ENCODE measurements around the gene DCHS1.

The DCHS1 gene

DNA sequence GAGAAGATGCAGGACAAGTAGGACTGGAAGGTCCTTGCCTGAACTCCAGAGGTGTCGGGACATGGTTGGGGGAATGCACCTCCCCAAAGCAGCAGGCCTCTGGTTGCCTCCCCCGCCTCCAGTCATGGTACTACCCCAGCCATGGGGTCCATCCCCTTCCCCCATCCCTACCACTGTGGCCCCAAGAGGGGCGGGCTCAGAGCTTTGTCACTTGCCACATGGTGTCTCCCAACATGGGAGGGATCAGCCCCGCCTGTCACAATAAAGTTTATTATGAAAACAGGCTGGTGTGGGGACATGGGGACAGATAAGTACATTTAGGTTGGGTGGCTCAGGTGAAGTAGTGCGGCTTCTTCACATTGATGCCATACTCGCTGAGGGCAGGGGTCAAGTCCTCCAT is 45.0 kb downstream of the DCHS1 start:
- no peak for DNase-seq (ENCODE audit: low read depth)

DNA sequence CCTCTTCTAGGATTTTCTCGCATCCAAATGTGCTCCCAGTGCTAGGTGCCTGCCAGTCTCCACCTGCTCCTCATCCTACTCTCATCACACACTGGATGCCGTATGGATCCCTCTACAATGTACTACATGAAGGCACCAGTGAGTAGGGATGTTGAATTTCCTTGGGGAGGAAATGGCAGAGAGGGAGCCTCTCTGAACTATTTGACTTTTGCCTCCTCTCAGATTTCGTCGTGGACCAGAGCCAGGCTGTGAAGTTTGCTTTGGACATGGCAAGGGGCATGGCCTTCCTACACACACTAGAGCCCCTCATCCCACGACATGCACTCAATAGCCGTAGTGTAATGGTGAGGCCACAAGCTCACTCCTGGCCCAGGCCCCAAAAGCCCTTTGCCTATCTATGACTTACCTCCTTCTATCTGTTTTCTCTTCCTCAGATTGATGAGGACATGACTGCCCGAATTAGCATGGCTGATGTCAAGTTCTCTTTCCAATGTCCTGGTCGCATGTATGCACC is 46.0 kb downstream of the DCHS1 start:
- DNase-seq (ENCODE audit: low read depth), result no peak

DNA sequence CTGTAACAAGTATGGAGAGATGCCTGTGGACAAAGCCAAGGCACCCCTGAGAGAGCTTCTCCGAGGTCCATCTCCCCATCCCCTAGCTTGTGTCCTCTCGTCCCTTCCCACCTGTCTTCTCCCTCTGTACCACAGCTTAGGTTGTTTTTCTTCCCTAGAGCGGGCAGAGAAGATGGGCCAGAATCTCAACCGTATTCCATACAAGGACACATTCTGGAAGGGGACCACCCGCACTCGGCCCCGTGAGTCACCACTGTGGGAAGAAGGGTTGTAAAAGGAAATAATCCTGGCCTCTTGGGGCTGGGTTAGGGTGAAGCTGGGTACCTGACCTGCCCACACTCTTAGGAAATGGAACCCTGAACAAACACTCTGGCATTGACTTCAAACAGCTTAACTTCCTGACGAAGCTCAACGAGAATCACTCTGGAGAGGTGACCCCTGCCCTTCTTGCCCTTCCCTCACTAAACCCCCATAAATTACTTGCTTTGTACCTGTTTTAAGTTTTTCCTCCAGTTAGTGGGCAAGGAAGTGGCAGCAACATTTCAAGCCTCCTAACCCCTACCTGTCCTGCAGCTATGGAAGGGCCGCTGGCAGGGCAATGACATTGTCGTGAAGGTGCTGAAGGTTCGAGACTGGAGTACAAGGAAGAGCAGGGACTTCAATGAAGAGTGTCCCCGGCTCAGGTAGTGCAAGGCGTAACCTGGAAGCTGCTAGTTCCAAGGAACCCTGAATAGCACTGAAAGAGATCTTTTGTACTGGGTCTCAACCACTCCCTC is 46.7 kb downstream of the DCHS1 start:
- no peak for DNase-seq (ENCODE audit: low read depth)

DNA sequence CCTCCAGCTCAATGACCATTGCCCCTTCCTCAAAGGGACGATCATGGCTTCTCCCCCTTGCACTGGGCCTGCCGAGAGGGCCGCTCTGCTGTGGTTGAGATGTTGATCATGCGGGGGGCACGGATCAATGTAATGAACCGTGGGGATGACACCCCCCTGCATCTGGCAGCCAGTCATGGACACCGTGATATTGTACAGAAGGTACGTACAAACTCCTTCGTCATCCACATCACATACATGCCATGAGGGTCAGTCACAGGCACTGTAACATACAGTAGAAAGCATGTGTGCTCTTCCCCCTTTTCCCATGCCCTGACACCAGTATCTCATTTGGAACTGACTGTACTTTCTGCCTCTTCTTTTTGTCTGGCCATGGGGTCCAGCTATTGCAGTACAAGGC is 47.6 kb downstream of the DCHS1 start:
- no peak for DNase-seq (ENCODE audit: low read depth)

DNA sequence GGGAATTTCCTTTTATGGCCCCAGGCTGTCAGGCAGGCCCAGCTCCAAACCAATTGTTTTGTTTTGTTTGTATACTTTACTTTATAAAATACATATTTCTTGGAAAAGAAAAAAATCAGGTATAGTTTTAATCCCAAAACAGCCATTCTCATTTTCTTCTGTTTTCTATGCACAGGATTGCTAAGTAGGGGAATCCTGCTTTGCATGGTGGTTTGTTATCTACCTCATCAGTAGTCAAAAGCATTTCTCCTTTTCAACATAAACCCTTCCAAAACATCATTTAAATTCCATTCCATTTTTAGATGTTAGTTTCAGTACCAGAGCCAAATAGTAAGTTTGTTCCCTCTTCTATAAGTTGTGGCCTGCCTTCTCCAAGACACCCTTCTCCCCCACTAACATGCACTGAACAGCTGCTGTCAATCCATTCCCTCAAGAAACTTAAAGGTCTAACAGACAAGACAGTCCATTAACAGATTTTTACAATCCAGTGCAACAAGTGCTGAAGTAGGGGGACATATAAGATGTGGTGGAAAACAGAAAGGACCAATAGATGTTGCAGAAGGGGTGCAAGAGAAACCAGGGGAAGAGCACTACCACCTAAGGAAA is 48.3 kb downstream of the DCHS1 start:
- DNase-seq (ENCODE audit: low read depth), result no peak

DNA sequence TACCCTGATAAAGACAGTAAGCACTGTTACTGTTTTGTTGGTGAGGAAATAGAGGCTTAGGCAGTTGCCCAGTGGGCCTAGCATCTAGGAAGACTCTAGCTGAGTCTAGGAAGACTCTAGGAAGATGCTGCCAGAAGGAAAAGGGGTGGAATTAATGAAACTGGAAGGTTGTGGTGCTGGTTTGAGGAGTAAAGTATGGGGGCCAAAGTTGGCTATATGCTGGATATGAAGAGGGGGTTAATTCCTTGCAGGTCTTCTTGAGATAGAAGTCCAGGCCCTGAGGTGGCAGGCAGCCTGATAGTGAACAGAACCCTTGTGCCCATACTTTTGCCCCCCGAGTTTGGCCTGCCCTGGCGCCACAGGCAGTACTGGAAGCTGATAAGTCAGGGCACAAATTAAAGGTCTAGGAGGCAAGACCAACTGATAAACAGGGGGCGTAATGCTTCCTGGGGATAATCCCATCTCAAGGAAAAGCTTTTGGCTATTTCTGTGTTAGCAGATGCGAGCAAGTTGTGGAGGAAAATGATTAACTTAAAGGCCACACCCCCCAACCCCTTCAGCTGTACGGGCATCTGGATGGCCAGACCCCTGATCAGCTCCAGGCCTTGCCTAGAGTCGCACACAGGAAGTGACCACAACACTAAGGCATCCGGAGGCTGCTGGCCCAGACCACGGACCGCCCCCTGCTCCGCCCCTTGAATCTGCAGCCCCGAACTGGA is 49.0 kb downstream of the DCHS1 start:
- DNase-seq (ENCODE audit: low read depth), result peak; percentile 89

DNA sequence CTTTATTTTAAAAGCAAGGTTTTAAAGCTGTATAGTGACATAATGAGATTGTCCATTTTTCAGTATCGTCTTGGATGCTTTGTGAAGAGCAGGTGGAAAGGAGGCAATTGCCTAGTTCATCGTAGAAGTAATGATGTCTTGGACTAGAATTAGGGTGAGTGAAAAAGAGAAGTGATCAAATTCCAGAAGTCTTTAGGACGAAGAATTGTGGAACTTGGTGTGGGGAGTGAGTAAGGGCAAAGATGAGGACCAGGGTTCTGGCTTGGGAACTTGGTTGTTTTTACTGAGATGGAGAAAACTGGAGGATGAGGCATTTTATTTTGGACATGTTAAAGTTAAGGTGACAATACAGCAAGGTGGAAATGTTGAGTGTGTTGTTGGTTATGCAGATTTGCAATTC is 50.8 kb downstream of the DCHS1 start:
- DNase-seq (ENCODE audit: low read depth), result no peak

DNA sequence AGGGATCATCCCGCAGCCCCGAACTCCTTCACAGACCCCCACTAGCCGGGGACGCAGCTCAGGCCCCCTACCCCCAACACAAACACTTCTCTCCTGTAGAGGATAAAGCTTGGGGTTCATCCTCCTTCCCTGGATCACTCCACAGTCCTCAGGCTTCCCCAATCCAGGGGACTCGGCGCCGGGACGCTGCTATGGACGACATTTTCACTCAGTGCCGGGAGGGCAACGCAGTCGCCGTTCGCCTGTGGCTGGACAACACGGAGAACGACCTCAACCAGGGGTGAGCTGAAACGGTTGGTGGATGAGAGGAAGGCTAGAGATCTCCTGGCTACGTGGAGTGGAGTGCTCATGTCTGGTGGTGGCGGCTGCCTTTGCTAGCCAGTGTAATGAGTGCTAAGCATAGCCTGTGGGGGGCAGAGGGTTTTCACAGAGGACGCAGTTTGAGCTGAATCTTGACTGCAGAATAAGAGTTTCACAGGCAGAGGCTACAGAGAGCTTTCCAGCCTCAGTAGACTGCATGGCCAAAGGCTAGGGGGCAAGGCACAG is 51.5 kb downstream of the DCHS1 start:
- no peak for DNase-seq (ENCODE audit: low read depth)

DNA sequence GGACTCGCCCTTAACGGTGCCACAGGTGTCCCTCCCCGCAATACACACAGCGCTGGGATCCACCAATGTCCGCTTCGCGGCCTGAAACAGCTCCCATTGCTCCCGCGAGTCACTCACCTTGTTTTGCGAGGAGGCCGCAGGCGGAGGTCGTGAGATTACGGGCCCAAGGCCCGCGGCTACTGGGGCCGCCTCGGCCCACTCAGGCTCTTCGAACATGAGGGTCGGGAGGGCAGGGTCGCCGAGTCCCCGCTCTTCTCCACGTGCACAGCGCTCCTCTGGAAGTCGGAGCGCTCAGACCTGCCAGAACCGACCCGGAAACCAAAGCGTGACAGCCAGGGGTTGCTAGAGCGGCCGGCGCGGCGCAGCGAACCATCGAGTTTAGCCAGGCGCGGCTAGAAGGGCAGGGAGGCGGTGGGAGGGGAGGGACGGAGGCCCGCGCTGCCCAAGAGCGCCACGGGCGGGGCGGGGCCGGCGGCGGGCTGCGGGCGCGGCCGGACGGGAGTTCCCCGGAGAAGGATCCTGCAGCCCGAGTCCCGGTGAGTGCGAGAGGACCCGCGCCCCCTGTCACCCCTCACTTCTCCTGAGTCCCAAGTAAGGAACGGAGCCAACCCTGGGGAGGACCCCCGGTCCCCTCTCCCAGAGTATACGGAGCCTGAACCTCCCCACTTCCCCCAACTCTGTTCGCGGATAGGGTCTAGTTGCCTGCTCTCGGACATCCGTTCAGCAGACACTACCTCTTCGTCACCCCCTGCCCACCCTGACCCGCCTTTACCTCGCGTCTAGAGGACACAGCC is 52.1 kb downstream of the DCHS1 start, which contains the start of the genes ILK and RRP8:
Gene ILK, plus strand, starts transcription at position 488 of the 794 bp plus-strand sequence. CDS start 498 bp downstream, outside the sequence.
Gene RRP8, minus strand, starts transcription at position 330 of the 794 bp plus-strand sequence. Its CDS starts 114 bp downstream, at position 216.
- peak; percentile 68 for DNase-seq (ENCODE audit: low read depth)

DNA sequence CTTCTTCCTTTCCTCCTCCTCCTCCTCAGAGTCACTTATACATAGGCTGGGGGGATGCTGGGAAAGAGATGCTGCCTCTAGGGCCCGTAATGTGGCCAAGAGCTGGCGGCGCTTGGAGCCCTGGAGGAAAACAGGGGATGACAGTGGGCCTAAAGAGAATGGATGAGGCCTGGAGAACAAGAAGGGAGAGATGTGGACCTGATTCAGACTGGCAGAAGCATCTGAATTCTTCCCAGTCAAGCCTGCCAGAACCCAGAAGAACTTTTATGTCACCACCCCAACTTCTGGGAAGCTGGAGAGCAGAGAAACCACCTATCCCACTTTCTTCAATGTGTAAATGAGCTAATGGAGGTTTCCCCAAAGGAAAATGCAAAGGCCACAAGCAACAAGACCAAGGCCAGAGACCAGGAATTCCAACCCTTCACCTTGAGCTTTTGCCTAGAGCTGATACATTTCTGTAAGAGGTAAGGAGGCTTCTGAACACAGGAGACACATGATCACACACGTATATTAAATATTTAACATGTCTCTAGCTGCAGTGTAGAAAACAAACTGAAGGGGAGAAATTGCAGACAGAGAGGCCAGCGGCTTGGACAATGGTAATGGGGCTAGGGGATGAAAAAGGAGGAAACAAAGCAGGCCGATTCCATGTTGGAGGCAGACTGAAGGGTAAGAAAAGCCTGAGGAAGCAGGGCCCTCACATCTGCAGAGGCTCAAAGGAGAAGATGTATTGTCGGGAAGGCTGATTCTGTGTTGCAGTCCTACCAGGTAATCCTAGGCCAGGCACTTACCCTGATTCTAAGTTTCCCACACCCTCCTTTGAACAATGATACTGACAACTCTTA is 53.3 kb downstream of the DCHS1 start:
- no peak for DNase-seq (ENCODE audit: low read depth)

DNA sequence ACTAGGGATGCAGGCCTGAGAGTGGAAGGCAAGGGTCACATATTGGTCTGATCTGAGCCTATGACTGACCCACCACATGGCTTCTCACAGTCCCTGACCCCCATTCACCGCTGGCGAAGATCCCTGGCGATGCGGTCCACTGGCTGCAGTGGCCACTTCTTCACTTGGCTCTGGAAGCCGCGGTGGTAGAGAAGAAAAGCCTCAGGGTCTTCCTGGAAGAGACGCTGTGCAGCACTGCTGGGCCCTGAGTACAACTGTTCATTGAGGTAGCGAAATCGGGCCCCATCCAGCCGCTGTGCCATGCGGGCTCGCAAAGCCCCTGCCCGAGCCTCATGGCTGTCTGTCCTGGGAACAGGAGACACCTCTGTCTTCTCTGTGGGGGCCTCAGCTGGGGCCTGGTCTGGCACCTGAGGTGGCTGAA is 54.6 kb downstream of the DCHS1 start:
- DNase-seq (ENCODE audit: low read depth), result no peak

DNA sequence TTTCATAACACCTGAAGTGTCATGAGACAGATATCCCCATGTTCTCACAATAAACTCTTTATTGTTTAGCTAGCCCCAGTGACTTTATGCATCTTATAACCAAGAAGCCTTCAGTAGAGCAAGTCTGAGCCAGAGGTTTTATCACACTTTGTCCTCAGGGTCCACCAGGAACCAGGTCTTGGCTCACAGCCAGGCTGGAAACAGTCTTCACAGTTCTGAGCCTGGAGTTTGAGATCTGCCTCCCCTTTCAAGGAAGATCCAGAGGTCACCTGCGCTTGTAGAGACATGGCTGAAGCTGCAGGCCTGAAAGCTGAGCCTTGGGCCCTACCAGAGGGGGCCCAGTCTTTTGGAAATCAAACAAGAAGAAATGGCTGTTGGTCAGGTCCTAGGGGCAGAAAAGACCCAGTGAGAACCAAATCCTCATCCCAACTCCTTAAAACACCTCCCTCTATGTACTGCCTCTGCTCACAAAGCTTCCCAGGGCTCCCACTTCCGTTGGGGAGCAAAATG is 55.7 kb downstream of the DCHS1 start:
- DNase-seq (ENCODE audit: low read depth), result no peak

DNA sequence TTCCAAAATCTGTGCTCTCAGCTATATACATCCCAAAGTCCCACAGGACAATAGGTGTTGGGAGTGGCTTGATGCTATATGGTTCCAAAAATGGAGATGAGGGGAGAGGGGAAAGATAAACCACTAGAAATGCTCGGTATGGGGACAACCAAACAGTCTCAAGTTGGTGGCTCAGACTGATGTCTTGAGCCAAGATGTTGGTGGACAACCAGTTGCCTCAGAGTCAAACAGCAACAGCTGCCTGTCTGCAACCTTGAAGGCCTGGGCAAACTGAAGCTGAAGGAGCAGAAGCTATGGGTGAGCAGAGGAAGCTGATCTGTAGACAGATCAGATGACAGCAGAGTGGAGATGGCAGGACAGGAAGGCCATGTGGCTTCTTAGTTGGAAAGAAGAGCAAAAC is 56.2 kb downstream of the DCHS1 start:
- no peak for DNase-seq (ENCODE audit: low read depth)

DNA sequence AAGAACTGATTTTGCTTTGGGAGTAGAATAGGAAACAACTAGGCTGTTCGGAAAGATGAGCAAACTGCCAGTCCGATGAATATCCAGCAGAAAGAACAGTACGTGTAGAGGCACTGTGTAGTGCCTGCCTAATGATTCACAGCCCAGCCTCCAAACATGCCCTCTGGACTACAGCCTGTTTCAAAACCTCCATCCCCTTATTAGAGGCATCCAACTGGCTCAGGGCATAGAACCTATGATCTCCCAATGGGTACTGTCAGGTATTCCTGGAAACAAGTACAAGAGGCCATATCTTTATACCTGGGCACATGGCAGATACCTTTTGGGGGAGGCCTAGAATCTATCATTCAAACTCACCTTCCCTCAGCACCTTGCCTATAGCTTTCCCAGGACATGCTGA is 57.1 kb downstream of the DCHS1 start:
- no peak for DNase-seq (ENCODE audit: low read depth)

DNA sequence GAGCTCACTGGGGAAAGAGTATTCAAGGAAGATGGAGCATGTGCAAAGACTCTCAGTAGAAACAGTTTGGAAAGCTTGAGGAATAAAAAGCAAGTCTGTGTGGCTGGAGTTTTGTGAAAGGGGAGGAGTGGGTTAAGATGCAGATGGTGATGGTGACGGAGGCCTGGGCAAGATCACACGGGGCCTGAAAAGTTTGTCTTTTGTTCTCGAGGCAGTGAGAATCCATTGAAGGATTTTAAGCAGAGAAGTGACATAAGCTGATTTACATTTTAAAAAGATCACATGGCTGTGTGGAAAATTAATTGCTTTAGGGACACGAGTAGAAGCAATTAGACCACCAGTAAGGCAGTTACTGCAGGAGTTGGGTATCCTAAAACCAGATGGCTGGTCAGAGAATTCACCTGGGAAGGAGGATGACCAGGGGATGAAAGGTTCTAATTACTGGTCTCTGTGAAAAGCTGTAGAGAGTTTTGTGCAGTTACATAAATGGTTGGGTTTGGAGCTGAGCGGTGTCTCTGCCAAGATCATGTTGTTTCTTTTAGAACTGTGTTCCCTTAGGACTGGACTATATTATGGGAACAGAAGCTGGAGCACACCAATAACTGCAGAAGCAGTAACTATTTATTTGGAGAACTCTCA is 59.3 kb downstream of the DCHS1 start:
- DNase-seq (ENCODE audit: low read depth), result no peak

DNA sequence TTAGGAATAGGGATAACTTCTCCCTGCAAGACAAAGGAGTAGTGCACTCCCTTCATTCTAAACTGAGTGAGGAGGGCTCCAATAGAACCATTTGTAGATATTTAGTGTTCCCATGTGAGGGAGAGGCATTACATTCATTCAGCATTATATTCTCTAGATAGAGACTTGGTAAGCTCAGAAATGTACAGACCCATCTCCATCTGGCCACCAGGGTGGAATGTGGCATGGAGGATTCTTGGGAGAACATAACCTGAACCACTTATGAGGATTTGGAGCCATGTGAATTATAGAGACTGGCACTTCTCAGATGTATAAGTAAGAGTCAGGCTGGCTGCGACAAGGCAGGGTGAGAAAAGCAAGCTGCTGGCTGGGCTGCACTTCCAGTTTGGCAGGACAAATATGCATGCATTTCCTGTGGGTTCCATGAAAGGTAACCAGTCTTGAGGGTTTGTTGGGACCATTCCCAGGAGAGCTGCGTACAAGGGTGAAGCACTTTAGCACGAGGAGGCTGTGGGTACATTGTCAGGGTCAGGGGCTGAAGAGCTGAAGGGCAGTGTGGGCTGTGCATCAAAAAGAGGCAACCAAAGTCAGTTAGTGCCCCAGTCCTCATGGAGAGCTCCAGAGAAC is 61.4 kb downstream of the DCHS1 start:
- no peak for DNase-seq (ENCODE audit: low read depth)

DNA sequence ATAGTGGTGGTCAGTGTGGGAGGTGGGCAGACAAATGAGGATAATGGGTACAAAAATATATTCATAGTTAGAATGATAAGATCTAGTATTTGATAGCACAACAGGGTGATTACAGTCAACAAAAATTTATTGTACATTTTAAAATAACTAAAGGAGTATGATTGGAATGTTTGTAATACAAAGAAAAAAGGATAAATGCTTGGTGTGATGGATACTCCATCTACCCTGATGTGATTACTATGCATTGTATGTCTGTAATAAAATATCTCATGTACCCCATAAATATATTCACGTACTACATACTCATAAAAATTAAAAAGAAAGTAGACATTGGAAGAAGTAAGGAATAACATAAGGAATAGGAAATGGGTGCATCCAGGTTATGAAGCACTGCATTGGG is 67.6 kb downstream of the DCHS1 start:
- DNase-seq (ENCODE audit: low read depth), result no peak

DNA sequence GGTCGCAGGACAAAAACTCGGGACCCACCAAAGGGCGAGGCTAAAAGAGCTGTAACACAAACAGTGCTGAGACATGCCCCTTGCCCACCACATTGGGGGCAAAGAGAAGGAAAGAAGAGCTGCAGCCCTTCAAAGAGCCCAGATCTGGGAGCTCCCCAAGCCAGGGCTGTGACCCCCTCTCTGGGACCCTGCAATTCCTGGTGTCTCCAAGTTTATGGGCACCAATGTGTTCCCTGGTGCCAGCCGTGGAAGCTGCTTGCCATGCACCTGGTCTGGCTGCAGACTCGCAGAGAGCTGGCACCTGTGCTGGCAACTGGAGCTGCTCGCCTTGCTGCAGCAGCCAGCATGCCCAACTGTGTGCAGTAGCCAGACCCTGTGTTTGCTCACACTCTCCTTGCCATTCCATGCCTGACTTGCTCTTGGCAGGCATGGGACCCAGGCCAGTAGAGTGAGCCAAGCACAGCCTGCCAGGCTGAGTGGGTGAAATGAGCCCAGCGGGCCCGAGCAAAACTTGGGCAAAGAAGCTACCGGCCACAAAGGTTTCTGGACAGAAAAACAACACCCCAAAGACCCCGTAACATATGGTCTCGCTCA is 68.2 kb downstream of the DCHS1 start:
- DNase-seq (ENCODE audit: low read depth), result no peak

Data from CMK (cell line).